ENCODE data around the gene CRTC1.

The CRTC1 gene

GRCh38 chr19:18719541-18719940 lies 36.1 kb downstream of the CRTC1 start:
- H3F3A ChIP-seq (ENCODE audit: insufficient read depth) = no peaks in the 10 kb centered on the region
- H3K9me3 ChIP-seq (ENCODE audit: insufficient read depth, low read length) = no peaks in the 10 kb centered on the region
- no peak overlapping the region for H2AFZ ChIP-seq (ENCODE audit: low read depth, low read length, severe bottlenecking)
- H3K36me3 ChIP-seq (ENCODE audit: low read length) = no peaks in the 10 kb centered on the region
- H4K20me1 ChIP-seq (ENCODE audit: low read depth, low read length) = no peaks in the 10 kb centered on the region
- H3K27me3 ChIP-seq (ENCODE audit: low read length) = no peaks in the 10 kb centered on the region
- no peak overlapping the region for H3K9ac ChIP-seq (ENCODE audit: low read length)
- TF ChIP-seq EZH2phosphoT487 (conservative IDR thresholded peaks at IDR 0.05; ENCODE audit: low read length) = no peak
- TF ChIP-seq CTCF (IDR thresholded peaks at IDR 0.05; ENCODE audit: insufficient read depth, low read length, poor library complexity, severe bottlenecking) = no peak
- no peak overlapping the region for H3K4me3 ChIP-seq (ENCODE audit: insufficient read depth, low read length, poor library complexity, severe bottlenecking)
- H3K27ac ChIP-seq (ENCODE audit: low read depth, low read length) = no peak overlapping the region
- no peaks in the 10 kb centered on the region for H3K79me2 ChIP-seq (ENCODE audit: insufficient read depth, low read length)
- H3K4me2 ChIP-seq (ENCODE audit: low read depth, low read length, poor library complexity, severe bottlenecking) = no peak overlapping the region
- H3K9me2 ChIP-seq (replicated peaks; ENCODE audit: insufficient read depth, low read length) = no peaks in the 10 kb centered on the region

DNA sequence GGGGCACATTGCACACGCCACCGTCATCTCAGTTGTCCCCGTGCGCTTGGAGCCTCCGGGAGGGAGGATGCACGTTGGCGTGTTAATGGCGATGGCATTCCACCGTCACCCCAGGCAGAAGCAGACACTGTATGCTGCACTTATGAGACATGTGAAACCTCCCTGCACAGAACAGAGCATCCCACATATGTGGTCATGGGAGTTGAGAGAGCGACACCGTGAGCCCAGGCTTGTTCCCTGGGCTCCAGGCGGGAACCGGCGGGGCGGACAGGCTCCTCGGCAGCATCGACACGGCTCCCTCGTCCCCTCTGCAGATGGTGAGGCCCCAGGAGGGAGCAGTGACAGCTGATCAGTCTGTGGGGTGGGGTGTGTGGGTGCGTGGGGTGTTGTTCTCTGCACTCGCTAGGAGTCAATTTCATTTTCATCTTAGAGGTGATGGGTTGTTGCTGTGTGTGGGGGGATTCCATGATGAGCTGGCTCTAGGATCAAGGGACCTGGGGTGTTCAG lies 40.4 kb downstream of the CRTC1 start:
- Histone ChIP-seq H3K27ac (ENCODE audit: low read depth, low read length) (no peak overlapping the region), H3K36me3 (ENCODE audit: low read length) (no peaks in the 10 kb centered on the region), H3K27me3 (ENCODE audit: low read length) (no peaks in the 10 kb centered on the region), H3K79me2 (ENCODE audit: insufficient read depth, low read length) (no peaks in the 10 kb centered on the region), H3K9me2 (replicated peaks; ENCODE audit: insufficient read depth, low read length) (no peaks in the 10 kb centered on the region), H3K9me3 (ENCODE audit: insufficient read depth, low read length) (no peaks in the 10 kb centered on the region), H3K9ac (ENCODE audit: low read length) (no peak overlapping the region), H4K20me1 (ENCODE audit: low read depth, low read length) (no peaks in the 10 kb centered on the region), H3K4me2 (ENCODE audit: low read depth, low read length, poor library complexity, severe bottlenecking) (no peak overlapping the region), H3F3A (ENCODE audit: insufficient read depth) (no peaks in the 10 kb centered on the region), H3K4me3 (ENCODE audit: insufficient read depth, low read length, poor library complexity, severe bottlenecking) (no peak overlapping the region), H2AFZ (ENCODE audit: low read depth, low read length, severe bottlenecking) (no peak overlapping the region)
- TF ChIP-seq EZH2phosphoT487 (conservative IDR thresholded peaks at IDR 0.05; ENCODE audit: low read length) (no peak), CTCF (IDR thresholded peaks at IDR 0.05; ENCODE audit: insufficient read depth, low read length, poor library complexity, severe bottlenecking) (no peak)

DNA sequence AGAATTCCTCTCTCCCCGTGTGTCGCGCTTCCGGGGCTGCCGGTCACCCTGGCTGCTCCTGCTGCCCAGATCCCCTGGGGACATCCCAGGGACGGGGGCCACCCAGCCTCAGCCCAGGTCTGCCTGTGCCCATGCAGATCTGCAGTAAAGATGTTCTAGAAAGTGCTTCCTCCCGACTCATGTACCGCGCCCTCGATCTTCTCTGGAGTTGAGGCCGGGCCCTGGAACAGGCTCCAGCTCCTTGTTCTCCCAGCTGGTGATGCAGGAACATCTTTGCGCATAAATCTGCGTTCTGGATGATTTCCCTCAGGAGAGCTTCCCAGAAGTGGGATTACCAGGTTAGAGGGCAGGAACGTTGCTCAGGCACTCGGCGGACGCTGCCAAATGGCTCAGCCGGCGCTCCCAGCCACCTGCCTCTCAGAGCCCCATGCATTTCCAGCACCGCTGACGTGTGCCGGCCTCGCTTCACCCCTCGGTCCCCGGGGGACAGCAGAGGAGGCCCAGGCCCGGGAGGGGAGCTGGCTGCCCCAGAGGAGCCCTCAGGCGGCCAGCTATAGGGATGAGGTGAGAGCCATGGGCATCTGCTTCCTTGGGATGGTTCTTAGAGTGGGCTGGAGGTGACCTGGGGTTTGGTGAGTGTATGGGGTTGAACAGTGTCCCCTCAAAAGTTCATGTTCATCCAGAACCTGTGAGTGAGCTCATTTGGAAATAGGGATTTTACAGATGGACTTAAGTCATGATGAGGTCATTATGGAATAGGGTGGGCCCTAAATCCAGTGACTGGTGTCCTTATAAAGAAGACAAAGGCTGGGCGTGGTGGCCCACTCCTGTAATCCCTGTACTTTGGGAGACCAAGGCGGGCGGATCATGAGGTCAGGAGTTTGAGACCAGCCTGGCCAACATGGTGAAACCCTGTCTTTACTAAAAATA lies 42.6 kb downstream of the CRTC1 start:
- Histone ChIP-seq H2AFZ (ENCODE audit: low read depth, low read length, severe bottlenecking) (no peak overlapping the region), H3K4me3 (ENCODE audit: insufficient read depth, low read length, poor library complexity, severe bottlenecking) (no peak overlapping the region), H3K4me2 (ENCODE audit: low read depth, low read length, poor library complexity, severe bottlenecking) (no peak overlapping the region), H4K20me1 (ENCODE audit: low read depth, low read length) (no peaks in the 10 kb centered on the region), H3K27ac (ENCODE audit: low read depth, low read length) (no peak overlapping the region), H3K36me3 (ENCODE audit: low read length) (no peaks in the 10 kb centered on the region), H3K27me3 (ENCODE audit: low read length) (no peaks in the 10 kb centered on the region), H3F3A (ENCODE audit: insufficient read depth) (no peaks in the 10 kb centered on the region), H3K9me3 (ENCODE audit: insufficient read depth, low read length) (no peaks in the 10 kb centered on the region), H3K9me2 (replicated peaks; ENCODE audit: insufficient read depth, low read length) (no peaks in the 10 kb centered on the region), H3K9ac (ENCODE audit: low read length) (no peak overlapping the region), H3K79me2 (ENCODE audit: insufficient read depth, low read length) (no peaks in the 10 kb centered on the region)
- TF ChIP-seq EZH2phosphoT487 (conservative IDR thresholded peaks at IDR 0.05; ENCODE audit: low read length) = no peak
- TF ChIP-seq CTCF (IDR thresholded peaks at IDR 0.05; ENCODE audit: insufficient read depth, low read length, poor library complexity, severe bottlenecking) = no peak

All from SU-DHL-6 (cell line).